A549 (cell line): ENCODE measurements around the gene PRKN.

ENCODE experiments used
- KDM1A ChIP-seq: fragments of 200-600 bp; sonication (generic); IDR thresholded peaks from 2 replicates; pipeline ENCODE4 v1.6.1; 2016; ENCODE audit warnings: low read depth, mild to moderate bottlenecking
- TF ChIP-seq, protein P1 (sequence below): IDR thresholded peaks from 2 replicates; pipeline ENCODE4 v1.6.1; 2012

- TF ChIP-seq KDM1A: no peak
- TF ChIP-seq, protein P1, sequence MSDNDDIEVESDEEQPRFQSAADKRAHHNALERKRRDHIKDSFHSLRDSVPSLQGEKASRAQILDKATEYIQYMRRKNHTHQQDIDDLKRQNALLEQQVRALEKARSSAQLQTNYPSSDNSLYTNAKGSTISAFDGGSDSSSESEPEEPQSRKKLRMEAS: no peak
Measured at GRCh38 chr6:162124710-162125435, 602.7 kb downstream of the PRKN start.
